Kidney (tissue), 14 donors: Measurements from ENCODE around the gene EPB41L5. TPM values are rescaled to one million over a fixed set of nuclear protein-coding genes. Genes with fewer than 3 reads are reported as not detected.

Source experiments
- DNase-seq, 5 donors: peaks; one replicate each; pipeline ENCODE4 v3.0.0-alpha.2; 2013 to 2020
- FAIRE-seq: peaks from 2 replicates; lab custom pipeline; 2012; peaks lifted over from hg19 to GRCh38; lab: Jason Lieb, UNC
- H3K27ac ChIP-seq, 2 donors: one replicate each; pipeline ENCODE4 v1.7.0; 2013; ENCODE audit warnings: low read depth in 2 of 2, low read length in 2 of 2, inconsistent platforms in 1 of 2
- H3K27me3 ChIP-seq: one replicate; pipeline ENCODE4 v1.7.1; 2013; ENCODE audit warnings: low read length, inconsistent platforms; ENCODE audit not compliant: control insufficient read depth, insufficient read depth
- H3K36me3 ChIP-seq, 3 donors: one replicate each; pipeline versions ENCODE4 v1.7.0 to v1.7.1; 2013; ENCODE audit warnings: low read length in 3 of 3, control low read depth in 1 of 3, inconsistent platforms in 1 of 3; ENCODE audit not compliant: insufficient read depth in 3 of 3, control insufficient read depth in 2 of 3
- H3K4me1 ChIP-seq, 3 donors: one replicate each; pipeline versions ENCODE4 v1.7.0 to v1.7.1; 2013; ENCODE audit warnings: low read length in 3 of 3, inconsistent platforms in 1 of 3, low read depth in 1 of 3; ENCODE audit not compliant: control insufficient read depth in 2 of 3, insufficient read depth in 2 of 3
- H3K4me3 ChIP-seq, 3 donors: one replicate each; pipeline versions ENCODE4 v1.7.0 to v1.8.1; 2013; ENCODE audit warnings: low read length in 3 of 3, control low read depth in 1 of 3, inconsistent platforms in 1 of 3
- H3K9ac ChIP-seq, 3 donors: one replicate each; pipeline versions ENCODE4 v1.7.0 to v1.7.1; 2013; ENCODE audit warnings: low read length in 3 of 3, control low read depth in 1 of 3, inconsistent platforms in 1 of 3
- H3K9me3 ChIP-seq, 3 donors: one replicate each; pipeline versions ENCODE4 v1.7.0 to v1.7.1; 2013; ENCODE audit warnings: low read length in 3 of 3, control low read depth in 1 of 3, inconsistent platforms in 1 of 3; ENCODE audit not compliant: control insufficient read depth in 2 of 3, insufficient read depth in 1 of 3
- CTCF ChIP-seq: IDR thresholded peaks from 3 replicates; pipeline ENCODE4 v1.5.1; 2012; ENCODE audit warnings: mild to moderate bottlenecking, moderate library complexity, borderline replicate concordance; ENCODE audit not compliant: insufficient read depth; ENCODE audit errors: extremely low read depth
- intact Hi-C: fragments of 100-400 bp; cut with DNase I; formaldehyde crosslinking; loops from one replicate; pipeline ENCODE4 v1.11.1; 2022
- polyA plus RNA-seq: library from polyadenylated mRNA; stranded (reverse); fragments of 350-450 nt; fragmentation: Illumina TruSeq; extraction: RNeasy Lipid Tissue Mini Kit (QIAGEN cat#74804); gene quantifications from one replicate; pipeline ENCODE4 v1.2.3, GENCODE V29; 2014; ENCODE audit warnings: low read depth, low replicate concordance; ENCODE audit not compliant: insufficient read depth
- total RNA-seq: library from RNA; stranded (reverse); fragmentation: NEBNext Ultra II Directional; extraction: Animal tissue kit (Norgen Biotek cat#: 25700); gene quantifications from one replicate; pipeline ENCODE4 v1.2.1, GENCODE V29; 2021
- donor health status: control.
- donor health status: control.
- donor health status: control.
- donor health status: control.
- donor health status: control.
- donor health status: DM: yes; HTN: yes; CAD: no.
- donor health status: Normal renal cell carcinoma (clear cell type).

EPB41L5 gene
- total and polyA plus RNA-seq, 2 donors from 2014 or later: 28.2 to 49.4 TPM

GRCh38 chr2:120228503-120228902, 215.6 kb downstream of the EPB41L5 start:
- Histone ChIP-seq H3K9ac (no peak overlapping the region), H3K27ac (no peak overlapping the region), H3K4me1 (peaks cover 0 to 7% (median 5%) of the 10 kb centered on the region in 3 donors), H3K36me3 (no peaks in the 10 kb centered on the region), H3K27me3 (no peaks in the 10 kb centered on the region), H3K4me3 (no peak overlapping the region), H3K9me3 (no peaks in the 10 kb centered on the region)
- DNase-seq: no peak
- FAIRE-seq: no peak
- TF ChIP-seq CTCF: no peak
- intact Hi-C loops: no loop called here

Other genes starting within 250 kb of the EPB41L5 start
- 28.1 TPM for gene TMEM185B, start 210.3 kb downstream of the EPB41L5 start, total RNA-seq
- gene TMEM185B, start 210.3 kb downstream of the EPB41L5 start, polyA plus RNA-seq: 8.0 TPM
- gene RALB, start 239.8 kb downstream of the EPB41L5 start, total RNA-seq: 64.5 TPM
- 58.5 TPM for gene RALB, start 239.8 kb downstream of the EPB41L5 start, polyA plus RNA-seq